Loucy (cell line): ENCODE results near the gene ABTB2.

Experiments used
- H2AFZ ChIP-seq: fragments of 200-600 bp; sonication (generic); 2 replicates; pipeline ENCODE4 v1.6.0; 2016; ENCODE audit warnings: antibody characterized with exemption, mild to moderate bottlenecking, low read length, moderate library complexity
- H3F3A ChIP-seq: fragments of 200-600 bp; 2 replicates; pipeline ENCODE4 v1.6.0; 2016; ENCODE audit warnings: antibody characterized with exemption, low read depth, mild to moderate bottlenecking
- H3K27me3 ChIP-seq: fragments of 200-600 bp; sonication (generic); 2 replicates; pipeline ENCODE4 v1.6.1; 2014; ENCODE audit warnings: low read length, mild to moderate bottlenecking; ENCODE audit not compliant: insufficient read depth, poor library complexity, severe bottlenecking
- H3K36me3 ChIP-seq: fragments of 200-600 bp; sonication (generic); 2 replicates; pipeline ENCODE4 v1.6.1; 2016; ENCODE audit warnings: low read length; ENCODE audit not compliant: insufficient read depth
- H3K4me1 ChIP-seq: fragments of 200-600 bp; sonication (generic); 2 replicates; pipeline ENCODE4 v1.5.1; 2014; ENCODE audit warnings: low read length, mild to moderate bottlenecking; ENCODE audit not compliant: insufficient read depth, poor library complexity, severe bottlenecking
- H3K4me2 ChIP-seq: fragments of 200-600 bp; sonication (generic); 2 replicates; pipeline ENCODE4 v1.6.0; 2014; ENCODE audit warnings: antibody characterized with exemption, low read length, low read depth, mild to moderate bottlenecking; ENCODE audit not compliant: poor library complexity, severe bottlenecking
- H3K4me3 ChIP-seq: fragments of 200-600 bp; sonication (generic); 2 replicates; pipeline ENCODE4 v1.5.1; 2014; ENCODE audit warnings: low read length, mild to moderate bottlenecking, mixed read lengths; ENCODE audit not compliant: poor library complexity, severe bottlenecking
- H3K79me2 ChIP-seq: fragments of 200-600 bp; sonication (generic); 2 replicates; pipeline ENCODE4 v1.6.1; 2014; ENCODE audit warnings: low read length; ENCODE audit not compliant: insufficient read depth
- H3K9ac ChIP-seq: fragments of 200-600 bp; sonication (generic); 2 replicates; pipeline ENCODE4 v1.6.0; 2014; ENCODE audit warnings: mild to moderate bottlenecking, low read depth, low read length, moderate library complexity; ENCODE audit not compliant: poor library complexity, severe bottlenecking
- H3K9me2 ChIP-seq: fragments of 200-600 bp; sonication (generic); replicated peaks from 2 replicates; pipeline ENCODE4 v1.6.1; 2016; ENCODE audit warnings: low read depth, low read length, mixed read lengths
- H3K9me3 ChIP-seq: fragments of 200-600 bp; sonication (generic); 2 replicates; pipeline ENCODE4 v1.6.1; 2014; ENCODE audit warnings: mild to moderate bottlenecking, antibody characterized with exemption, low read length, low read depth; ENCODE audit not compliant: insufficient read depth
- H4K20me1 ChIP-seq: fragments of 200-600 bp; sonication (generic); 2 replicates; pipeline ENCODE4 v1.6.0; 2014; ENCODE audit warnings: antibody characterized with exemption, low read length, mild to moderate bottlenecking; ENCODE audit not compliant: insufficient read depth, poor library complexity, severe bottlenecking
- CTCF ChIP-seq: fragments of 200-600 bp; sonication (generic); conservative IDR thresholded peaks from 2 replicates; pipeline ENCODE4 v1.5.1; 2014; ENCODE audit warnings: mild to moderate bottlenecking, antibody characterized with exemption, low read length
- EZH2phosphoT487 ChIP-seq: fragments of 200-600 bp; IDR thresholded peaks from 2 replicates; pipeline ENCODE4 v1.6.1; 2018; ENCODE audit warnings: antibody characterized with exemption, mild to moderate bottlenecking, moderate library complexity, borderline replicate concordance

Gene ABTB2

GRCh38 chr11:34207487-34208180 is 150.2 kb downstream of the ABTB2 start:
- H3K79me2 ChIP-seq, result no peaks in the 10 kb centered on the region
- no peaks in the 10 kb centered on the region for H3K9me2 ChIP-seq
- no peak overlapping the region for H3K4me3 ChIP-seq
- H3K9me3 ChIP-seq, result no peaks in the 10 kb centered on the region
- H2AFZ ChIP-seq, result no peak overlapping the region
- peak overlapping the region; percentile 5 for H3K9ac ChIP-seq
- 0 out of 2 replicates have a peak, but pooled peaks cover 7% of the 10 kb centered on the region for H3F3A ChIP-seq
- peaks cover 65% of the 10 kb centered on the region for H3K4me1 ChIP-seq
- TF ChIP-seq CTCF (no peak), EZH2phosphoT487 (no peak)
- no peaks in the 10 kb centered on the region for H3K27me3 ChIP-seq
- no peaks in the 10 kb centered on the region for H3K36me3 ChIP-seq
- H4K20me1 ChIP-seq, result no peaks in the 10 kb centered on the region
- H3K4me2 ChIP-seq, result no peak overlapping the region

- H3K27me3 ChIP-seq, result no peaks in the 10 kb centered on the region
- peak overlapping the region; percentile 82 for H2AFZ ChIP-seq
- H3K9me3 ChIP-seq, result no peaks in the 10 kb centered on the region
- no peaks in the 10 kb centered on the region for H3K36me3 ChIP-seq
- peak overlapping the region; percentile 47 for H3K4me2 ChIP-seq
- no peaks in the 10 kb centered on the region for H3K9me2 ChIP-seq
- no peaks in the 10 kb centered on the region for H4K20me1 ChIP-seq
- H3F3A ChIP-seq, result 0 out of 2 replicates have a peak, but pooled peaks cover 7% of the 10 kb centered on the region
- H3K4me3 ChIP-seq, result no peak overlapping the region
- peaks cover 65% of the 10 kb centered on the region for H3K4me1 ChIP-seq
- TF ChIP-seq CTCF, result no peak
- no peak for TF ChIP-seq EZH2phosphoT487
- peak overlapping the region; percentile 37 for H3K9ac ChIP-seq
- no peaks in the 10 kb centered on the region for H3K79me2 ChIP-seq
Measured at GRCh38 chr11:34206407-34207300, 151.2 kb downstream of the ABTB2 start.

GRCh38 chr11:34205326-34206035 is 152.3 kb downstream of the ABTB2 start:
- Histone ChIP-seq H3F3A (0 out of 2 replicates have a peak, but pooled peaks cover 6% of the 10 kb centered on the region), H3K79me2 (no peaks in the 10 kb centered on the region), H3K36me3 (no peaks in the 10 kb centered on the region), H3K9me2 (no peaks in the 10 kb centered on the region), H3K9ac (no peak overlapping the region), H4K20me1 (no peaks in the 10 kb centered on the region), H3K27me3 (no peaks in the 10 kb centered on the region), H2AFZ (no peak overlapping the region), H3K4me2 (no peak overlapping the region), H3K4me3 (no peak overlapping the region), H3K9me3 (no peaks in the 10 kb centered on the region), H3K4me1 (peaks cover 60% of the 10 kb centered on the region)
- TF ChIP-seq CTCF, result no peak
- TF ChIP-seq EZH2phosphoT487, result no peak
